Mammary epithelial cell (primary cell): ENCODE measurements around the gene LUZP2.

Experiments
- CTCF ChIP-seq, 2 donors: IDR thresholded peaks in 1 of 2; conservative IDR thresholded peaks in 1 of 2; 2 replicates each; pipeline ENCODE4 v1.5.1; 2011 to 2012; ENCODE audit warnings: inconsistent platforms in 2 of 2, low read length in 2 of 2, mild to moderate bottlenecking in 2 of 2, control low read depth in 1 of 2, low read depth in 1 of 2; ENCODE audit not compliant: insufficient read depth in 1 of 2; ENCODE audit errors: extremely low read depth in 1 of 2
- EZH2 ChIP-seq: IDR thresholded peaks from 2 replicates; pipeline ENCODE4 v1.6.1; 2012; ENCODE audit warnings: low read length, inconsistent platforms, borderline replicate concordance

- TF ChIP-seq CTCF (conservative IDR thresholded peaks at IDR 0.05 in 1 of 2, IDR thresholded peaks at IDR 0.05 in 1 of 2; ENCODE audit: extremely low read depth in 1 of 2, insufficient read depth in 1 of 2, low read depth in 1 of 2, low read length in 2 of 2), result no peak
- TF ChIP-seq EZH2, result no peak
Measured at GRCh38 chr11:24574461-24574860, 77.6 kb downstream of the LUZP2 start.
